GM21528 (cell line): ENCODE data around the gene IL22RA2.
"Not testable (repeated sequence)": the region's sequence is repeated elsewhere in the genome, so short reads cannot be mapped to it uniquely, and the experiment has no call there.

Experiments
- ATAC-seq: cut with Tn5 transposase; IDR thresholded peaks from one replicate; pipeline ENCODE4 v1.9.1; 2021; ENCODE audit warnings: mild to moderate bottlenecking, moderate library complexity; ENCODE audit not compliant: unreplicated experiment, low FRiP score

The IL22RA2 gene

GRCh38 chr6:137134483-137134882 is 39.0 kb downstream of the IL22RA2 start:
- ATAC-seq: no peak

DNA sequence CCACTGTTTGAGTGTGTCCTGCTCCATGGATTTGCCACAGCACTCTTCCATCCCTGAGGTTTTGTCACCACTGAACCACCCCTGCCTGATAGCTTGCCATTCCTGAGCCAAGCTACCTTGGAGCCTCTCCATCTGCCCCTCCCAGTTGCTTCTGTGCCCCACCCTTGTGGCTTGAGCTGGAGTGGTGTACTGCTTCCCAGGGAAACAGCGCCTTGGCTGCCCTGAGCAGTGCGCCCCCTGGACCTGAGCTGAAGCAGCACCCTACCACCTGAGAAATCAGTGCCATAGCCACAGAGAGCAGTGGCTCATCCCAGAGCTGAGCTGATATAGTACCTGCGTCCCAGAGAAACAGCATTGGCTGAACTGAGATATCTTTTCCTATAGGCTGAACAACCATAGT is 40.3 kb downstream of the IL22RA2 start:
- ATAC-seq: no peak

GRCh38 chr6:137126875-137127485 is 46.5 kb downstream of the IL22RA2 start:
- ATAC-seq: no peak

- no peak for ATAC-seq
Measured at GRCh38 chr6:137123078-137123477, 50.4 kb downstream of the IL22RA2 start.

GRCh38 chr6:137122612-137123011 is 50.8 kb downstream of the IL22RA2 start:
- ATAC-seq: no peak

DNA sequence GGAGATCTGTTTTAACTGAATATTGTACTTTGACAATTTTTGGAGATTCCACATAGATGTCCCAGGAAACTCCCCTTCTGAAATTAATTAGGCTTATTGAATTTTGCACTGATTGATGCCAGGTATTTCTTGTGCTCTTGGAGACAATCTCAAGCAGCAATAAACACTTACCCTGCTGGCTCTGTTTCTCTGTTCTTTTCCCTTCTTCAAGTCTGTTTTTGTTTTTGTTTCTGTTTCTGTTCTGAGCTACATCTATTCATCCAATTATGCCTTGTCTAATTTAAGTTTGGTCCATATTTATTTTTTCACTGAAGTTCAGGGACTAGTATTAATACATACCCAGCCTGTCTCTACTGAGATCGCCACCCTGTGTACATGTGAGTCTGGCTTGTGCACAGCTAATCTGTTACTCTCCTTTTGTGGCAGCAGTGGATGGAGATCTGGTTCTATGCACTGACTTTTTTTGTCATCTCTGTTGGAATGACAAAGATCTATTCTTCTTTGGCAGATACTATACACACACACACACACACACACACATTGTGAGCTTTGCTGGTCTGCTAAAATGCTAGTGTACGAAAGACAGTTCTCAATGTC is 51.9 kb downstream of the IL22RA2 start:
- no peak for ATAC-seq

DNA sequence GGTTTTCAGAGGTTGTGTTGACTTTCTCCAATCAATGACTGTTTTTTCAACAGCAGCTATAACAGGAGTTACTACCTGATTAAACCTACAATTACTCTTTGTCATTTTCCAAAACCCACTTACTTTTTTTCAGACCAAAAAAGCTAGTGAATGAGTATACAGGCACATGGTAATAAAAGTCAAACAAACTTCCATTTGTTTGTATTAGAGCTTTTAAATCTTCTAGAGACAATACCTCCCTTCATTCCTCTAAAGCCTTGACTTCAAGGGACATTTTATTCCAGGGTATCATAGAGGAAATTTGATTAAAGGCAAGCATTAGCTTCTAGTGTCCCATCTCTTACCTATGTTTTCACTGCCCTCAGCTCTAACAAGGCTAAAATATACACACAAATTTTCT is 52.7 kb downstream of the IL22RA2 start:
- ATAC-seq: no peak

- ATAC-seq: no peak
Measured at GRCh38 chr6:137119196-137120104, 54.0 kb downstream of the IL22RA2 start.

- ATAC-seq: no peak
Measured at GRCh38 chr6:137117581-137117980, 55.9 kb downstream of the IL22RA2 start.

GRCh38 chr6:137116807-137117206 is 56.6 kb downstream of the IL22RA2 start:
- no peak for ATAC-seq

GRCh38 chr6:137115658-137116057 is 57.8 kb downstream of the IL22RA2 start:
- no peak for ATAC-seq

DNA sequence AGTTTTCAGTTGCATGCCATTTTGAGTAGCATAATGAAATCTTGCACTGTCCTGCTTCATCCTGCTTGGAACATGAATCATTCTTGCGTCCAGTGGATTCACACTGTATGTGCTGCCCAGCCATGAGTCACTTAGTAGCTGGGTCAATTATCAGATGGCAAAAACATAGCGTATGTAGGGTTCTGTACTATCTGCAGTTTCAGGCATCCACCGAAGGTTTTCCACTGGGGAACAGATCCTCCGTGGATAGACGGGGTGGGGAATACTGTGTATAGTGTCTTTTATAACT is 61.4 kb downstream of the IL22RA2 start:
- no peak for ATAC-seq

GRCh38 chr6:137111296-137112066 is 62.0 kb downstream of the IL22RA2 start:
- ATAC-seq: no peak

DNA sequence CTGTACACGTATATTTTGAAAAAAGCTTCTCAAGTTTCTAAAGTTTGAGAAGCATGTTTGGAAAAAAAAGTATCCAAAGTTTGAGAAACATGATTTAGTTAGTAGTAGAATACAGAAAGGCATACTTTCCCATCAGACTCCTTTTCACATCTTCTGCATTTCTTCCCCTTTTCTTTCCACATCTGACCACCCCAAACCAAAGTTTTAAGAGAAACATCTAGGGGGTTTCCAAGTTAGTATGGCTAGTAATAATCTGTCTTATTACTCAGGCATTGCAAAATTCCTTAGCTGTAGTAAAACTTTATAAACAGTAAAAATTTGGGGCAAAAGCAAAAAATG is 65.7 kb downstream of the IL22RA2 start:
- no peak for ATAC-seq

GRCh38 chr6:137107047-137107766 is 66.2 kb downstream of the IL22RA2 start:
- ATAC-seq: not testable (repeated sequence)

DNA sequence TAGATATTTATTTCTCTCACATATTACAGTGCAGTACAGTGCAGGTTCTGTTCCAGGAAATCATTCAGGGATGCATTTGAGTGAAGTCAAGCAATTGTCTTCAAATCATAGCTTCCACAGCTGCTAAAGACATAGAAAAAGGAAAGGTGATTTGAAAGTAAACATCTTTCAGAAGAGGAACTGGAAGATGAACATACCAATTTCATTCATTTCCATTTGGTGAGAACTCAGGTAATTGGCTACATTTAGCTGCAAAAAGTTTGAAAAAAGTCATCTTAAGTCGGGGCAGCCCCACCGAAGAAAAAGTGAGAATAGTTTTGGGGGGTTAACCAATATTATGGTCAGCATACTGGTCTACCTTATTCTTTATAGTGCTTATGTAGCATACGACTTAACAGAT is 67.3 kb downstream of the IL22RA2 start:
- ATAC-seq: no peak

GRCh38 chr6:137105375-137105774 is 68.1 kb downstream of the IL22RA2 start:
- no peak for ATAC-seq

- no peak for ATAC-seq
Measured at GRCh38 chr6:137104926-137105325, 68.5 kb downstream of the IL22RA2 start.

DNA sequence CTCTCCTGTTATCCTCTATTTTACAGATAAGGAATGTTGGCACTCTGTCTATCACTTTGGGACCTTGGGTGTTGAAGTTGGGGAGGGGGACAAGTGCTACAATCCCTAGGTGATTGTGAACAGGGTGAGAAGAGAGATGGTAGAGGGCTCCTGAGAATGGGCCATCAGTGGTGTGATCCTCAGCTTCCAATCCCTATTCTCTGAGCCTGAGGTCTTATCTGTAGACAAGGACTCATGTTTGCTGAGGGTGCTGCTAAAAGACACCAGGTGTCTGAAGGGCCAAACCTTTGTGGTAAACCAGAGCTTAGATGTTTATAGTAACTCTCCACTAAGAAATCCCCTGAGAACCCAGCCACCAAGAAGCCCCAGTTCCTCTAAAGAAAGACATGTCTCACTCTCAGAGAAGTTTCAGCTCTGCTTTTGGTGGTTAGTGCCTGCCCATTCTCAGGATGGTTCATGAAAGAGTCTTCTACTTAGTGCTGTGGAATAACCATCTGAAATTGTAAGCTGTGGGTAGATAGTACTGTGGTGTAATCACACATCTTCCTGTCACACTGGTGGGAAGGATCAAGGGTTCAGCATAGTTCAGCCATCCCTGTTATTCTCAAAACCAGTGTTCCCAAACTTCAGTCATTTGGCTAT is 70.5 kb downstream of the IL22RA2 start:
- peak; percentile 93 for ATAC-seq
